Activated naive CD4-positive, alpha-beta T cell (primary cell): Measurements from ENCODE around the gene SBNO2.

Experiments used
- DNase-seq, 4 experiments: peaks; one replicate each; lab custom pipeline; 2025; lab: John Stamatoyannopoulos, UW

SBNO2 gene

DNA sequence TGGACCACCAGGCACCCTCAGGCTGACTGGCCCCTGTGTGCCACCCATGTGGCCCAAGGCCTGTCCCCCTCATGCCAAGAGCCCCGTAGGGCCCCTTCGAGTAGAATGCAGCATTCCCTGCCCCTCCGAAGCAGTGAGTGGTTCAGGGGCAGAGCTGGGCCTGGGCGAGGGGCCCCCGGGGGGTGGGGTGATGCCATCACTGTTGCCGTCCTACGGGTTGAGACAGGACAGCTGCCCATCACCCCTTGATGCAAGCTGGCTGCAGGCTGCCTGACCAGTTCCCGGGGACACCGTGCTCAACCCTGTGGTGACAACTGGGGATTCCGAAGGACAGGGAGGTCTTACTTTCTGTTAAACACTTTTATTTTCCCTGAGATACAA is 4.7 kb downstream of the SBNO2 start:
- no peak for DNase-seq

DNA sequence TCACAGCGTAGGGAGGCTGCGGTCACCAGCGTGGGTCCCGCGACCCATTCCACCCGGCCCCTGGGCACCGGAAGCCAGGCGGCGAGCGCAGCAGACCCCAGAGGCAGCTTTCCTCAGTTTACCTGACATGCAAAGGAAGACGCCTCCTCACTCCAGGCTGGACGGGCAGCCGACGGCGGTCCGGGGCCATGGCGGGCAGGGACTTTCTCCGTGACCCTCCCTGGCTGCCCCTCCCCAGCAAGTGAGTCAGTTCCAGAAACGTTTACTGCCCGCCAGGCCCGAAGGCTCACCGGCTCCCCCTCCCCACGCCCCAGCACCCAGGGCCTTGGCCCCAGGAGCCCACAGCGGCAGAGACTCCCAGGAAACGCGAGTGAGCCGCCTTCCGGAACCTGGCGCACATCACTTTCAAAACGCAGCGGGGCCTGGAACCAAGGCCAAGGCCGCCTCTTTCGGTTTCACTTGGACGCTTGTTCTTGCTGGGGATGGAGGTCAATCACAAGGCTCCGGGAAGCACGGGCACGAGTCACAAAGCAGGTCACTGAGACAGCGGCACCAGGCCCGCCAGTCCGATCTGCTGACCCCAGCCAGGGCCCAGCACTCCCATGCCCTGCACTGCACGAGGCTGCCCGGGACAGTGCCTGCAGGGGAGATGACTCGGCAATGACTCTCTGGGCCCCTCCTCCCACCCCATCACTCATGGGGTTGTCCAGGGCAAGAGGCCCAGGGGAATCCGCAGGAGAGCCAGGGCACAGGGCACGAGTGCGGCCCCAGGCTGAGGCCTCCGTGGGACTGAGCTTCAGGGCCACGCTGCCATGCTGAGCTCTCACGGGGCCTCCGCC is 5.3 kb downstream of the SBNO2 start:
- no peak for DNase-seq

DNA sequence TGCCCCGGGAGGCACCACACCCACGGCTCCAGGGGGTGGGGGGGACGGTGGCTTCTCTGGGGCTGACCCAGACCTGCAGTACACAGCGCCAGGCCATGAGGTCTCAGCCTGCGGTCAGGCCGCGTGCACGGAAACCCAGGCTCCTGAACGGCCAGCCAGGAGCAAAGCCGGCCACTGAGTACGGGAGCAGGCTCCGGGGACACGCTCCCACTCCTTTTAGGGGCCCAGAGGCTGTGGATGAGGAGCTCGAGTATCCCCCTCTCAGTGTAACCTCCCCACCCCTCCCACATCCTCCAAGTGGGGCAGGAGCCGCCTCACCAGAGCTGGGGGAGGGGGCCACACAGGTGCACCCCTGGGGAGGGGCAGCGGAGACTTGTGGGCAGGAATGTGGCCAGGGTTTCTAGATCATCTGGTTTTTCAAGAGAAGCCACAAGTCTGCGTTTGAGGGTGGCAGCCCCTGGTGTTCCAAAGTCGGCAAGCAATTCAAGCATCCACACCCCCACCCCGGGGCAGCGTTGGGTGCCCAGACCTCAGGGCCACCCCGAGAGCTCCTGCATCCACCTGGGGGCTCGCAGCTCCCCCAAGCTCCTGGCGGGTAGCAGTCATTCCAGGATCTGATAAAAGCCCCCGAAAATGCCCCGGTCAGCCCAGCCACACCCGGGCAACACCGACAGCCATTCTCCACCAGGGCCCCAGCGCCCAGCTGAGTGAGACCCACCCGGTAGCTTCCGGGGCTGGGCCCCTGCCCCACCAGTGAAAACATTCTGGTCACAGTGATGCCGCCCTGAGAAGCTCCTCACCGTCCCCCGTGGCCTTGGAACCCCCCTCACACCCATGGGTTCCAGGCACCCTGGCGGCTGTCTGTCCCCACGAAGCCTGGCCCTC is 6.1 kb downstream of the SBNO2 start:
- DNase-seq: no peak

DNA sequence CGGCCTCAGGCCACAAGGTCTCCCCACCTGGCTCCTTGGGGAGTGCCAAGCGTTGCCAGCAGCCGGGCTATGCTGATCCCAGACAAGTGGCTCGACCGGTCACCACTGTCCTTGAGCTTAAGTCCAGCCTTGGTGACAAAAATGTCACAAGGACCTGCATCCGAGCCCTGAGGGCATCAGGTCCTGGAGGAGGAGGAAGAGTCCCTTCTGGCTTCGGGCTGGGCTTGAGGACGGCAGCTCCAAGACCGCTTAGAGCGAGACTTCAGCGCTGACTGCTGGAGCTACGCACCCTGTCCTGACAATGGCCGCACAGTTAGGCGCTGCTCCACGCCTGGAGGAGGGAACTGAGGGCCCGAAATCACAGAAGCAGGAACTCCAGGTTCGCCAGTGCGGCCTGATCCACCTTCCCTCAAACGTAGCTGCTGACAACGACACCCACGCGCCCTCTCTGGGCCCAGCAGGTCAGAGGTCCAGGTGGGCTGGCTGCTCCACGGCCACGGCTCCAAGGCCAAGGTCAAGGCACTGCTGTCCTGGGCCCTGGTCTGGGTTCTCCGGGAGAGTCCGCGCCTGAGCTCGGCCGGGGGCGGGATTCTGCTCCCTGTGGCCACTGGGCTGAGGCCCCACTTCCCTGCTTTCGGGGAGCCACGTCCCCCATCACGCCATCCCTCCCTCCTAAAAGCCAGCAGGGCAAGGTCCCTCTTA is 7.0 kb downstream of the SBNO2 start:
- DNase-seq: no peak

DNA sequence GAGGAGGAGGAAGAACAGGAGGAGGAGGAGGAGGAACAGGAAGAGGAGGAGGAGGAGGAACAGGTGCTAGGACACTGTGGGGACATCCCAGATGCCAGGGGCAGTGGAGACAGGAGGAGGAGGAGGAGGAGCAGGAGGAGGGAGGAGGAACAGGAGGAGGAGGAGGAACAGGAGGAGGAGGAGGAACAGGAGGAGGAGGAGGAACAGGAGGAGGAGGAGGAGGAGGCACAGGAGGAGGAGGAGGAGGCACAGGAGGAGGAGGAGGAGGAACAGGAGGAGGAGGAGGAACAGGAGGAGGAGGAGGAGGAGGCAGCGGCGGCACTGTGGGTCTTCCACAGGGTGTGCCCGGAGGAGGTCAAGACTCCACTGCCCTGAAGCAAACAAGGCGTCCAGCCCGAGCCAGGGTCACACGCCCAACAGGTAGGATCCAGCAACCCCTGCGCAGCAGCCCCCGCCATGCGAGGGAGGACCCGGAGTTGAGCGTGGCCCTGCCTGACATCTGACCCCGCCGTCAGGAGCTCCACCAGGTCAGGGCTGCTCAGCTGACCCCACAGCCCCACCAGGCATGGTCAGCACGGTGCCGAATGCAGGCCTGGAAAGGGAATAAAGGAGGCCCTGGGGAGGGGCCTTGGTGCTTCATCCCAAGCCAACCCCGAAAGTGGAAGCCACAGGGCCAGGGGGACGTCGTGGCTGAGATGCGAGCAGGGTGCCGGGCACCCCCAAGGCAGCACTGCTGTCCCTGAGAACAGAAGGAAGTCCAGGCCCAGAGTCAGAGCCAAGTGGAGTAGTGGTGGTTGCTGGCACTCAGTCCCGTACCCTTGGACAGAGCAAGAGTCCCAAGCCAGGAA is 9.2 kb downstream of the SBNO2 start:
- DNase-seq: no peak

DNA sequence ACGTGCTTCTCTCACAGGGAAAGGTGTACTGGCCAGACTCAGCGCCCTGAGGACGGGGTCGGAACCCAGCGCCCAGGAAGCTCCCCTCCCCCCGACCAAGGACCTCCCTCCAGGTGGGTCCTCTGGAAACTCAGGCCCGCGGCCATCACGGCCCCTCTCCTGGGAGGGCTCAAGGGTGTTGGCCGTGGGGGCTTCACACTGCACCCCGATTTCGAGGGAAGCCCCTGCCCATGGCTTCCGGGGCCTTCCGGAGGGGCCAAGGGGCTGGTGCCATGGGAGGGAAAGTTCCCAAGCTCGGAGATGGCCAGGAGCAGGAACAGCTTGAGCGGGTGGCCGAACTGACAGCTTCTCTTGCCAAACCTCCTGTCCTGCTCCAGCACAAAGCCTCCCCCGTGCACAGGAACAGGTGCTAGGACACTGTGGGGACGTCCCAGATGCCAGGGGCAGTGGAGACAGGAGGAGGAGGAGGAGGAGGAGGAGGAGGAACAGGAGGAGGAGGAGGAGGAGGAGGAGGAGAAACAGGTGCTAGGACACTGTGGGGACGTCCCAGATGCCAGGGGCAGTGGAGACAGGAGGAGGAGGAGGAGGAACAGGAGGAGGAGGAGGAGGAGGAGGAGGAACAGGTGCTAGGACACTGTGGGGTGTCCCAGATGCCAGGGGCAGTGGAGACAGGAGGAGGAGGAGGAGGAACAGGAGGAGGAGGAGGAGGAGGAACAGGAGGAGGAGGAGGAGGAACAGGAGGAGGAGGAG is 10.0 kb downstream of the SBNO2 start:
- DNase-seq: no peak

DNA sequence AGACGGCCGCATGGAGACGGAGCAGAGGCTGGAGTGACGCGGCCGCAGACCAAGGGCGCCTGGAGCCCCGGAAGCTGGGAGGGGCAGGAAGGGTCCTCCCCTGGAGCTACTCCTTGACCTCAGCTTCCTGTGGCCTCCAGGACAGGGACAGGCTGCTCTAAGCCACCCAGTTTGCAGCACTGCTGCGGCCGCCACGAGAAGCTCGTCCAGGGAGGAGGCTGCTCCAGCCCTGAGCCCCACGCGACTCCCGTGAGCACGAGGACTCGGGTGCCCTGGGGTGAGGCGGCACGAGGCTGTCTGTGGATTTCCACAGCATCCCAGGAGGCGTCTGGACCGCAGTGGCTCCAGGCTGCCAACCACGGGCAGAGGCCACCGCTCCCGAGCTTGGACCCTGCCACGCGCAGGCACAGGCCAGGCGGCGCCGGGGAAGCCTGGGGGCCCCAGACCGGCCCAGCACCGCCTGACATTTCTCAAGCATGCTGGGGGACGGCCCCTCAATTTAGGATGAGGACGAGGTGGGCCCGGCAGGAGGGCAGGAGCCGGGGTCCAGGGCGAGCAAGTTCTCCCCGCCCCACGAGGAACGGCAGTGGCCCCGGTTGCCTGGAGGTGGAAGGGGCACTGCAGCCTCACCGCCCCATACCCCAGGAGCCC is 10.7 kb downstream of the SBNO2 start:
- DNase-seq: no peak

DNA sequence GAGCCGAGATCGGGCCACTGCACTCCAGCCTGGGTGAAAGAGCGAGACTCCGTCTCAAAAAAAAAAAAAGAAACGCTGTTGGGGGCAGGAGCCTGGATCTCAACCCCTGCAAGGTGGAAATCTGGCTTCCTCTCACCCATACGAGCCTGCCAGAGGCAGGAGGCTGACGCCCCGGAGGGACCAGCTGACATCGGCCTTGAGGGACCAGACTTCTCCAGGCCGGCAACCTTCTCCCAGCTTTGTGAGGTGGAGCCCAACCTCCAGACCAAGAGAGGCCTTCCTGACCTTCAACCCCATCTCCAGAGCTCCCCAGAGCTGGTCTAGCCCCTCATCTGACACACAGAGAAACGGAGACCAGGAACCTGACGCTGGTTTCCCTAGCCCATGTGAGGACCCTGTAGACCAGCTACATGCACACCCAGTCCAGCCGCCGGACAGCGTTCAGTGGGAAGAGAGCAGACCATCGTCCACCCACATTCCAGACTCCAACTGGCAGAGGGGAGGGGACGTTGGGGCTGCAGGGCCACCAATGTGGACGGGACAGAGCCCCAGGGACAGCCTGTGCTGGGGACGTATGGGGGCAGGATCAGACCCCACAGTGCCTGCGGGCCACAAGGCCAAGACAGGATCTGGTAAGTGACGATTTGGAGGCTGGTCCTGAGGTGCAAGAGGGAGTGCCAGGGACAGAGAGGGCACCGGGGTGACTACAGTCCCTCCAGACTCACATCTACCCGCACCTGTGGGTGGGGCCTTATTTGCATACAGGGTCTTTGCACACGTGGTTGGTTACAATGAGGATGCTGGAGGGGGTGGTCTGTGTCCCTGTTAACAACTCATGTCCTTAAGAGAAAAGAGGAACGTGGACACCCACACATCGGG is 11.4 kb downstream of the SBNO2 start:
- DNase-seq: no peak

DNA sequence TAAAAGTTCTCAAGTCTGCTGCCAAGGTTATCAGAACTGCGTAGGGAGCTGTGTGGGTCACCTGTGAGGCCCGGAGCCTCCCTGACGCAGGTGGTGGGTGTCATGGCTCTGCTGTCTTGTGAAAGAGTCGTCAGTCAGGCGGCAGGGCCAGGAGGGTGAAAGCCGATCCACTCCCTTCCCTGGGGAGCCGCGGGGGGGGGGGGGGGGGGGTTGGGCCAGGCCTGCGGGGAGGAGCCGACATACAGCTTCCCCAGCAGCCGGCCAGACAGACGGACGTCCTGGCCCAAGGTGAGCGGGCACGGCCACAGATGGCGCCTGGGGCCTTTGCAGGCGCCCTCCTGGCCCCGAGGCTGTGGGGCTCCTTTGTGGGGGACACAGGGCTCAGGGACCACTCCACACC is 12.4 kb downstream of the SBNO2 start:
- no peak for DNase-seq

DNA sequence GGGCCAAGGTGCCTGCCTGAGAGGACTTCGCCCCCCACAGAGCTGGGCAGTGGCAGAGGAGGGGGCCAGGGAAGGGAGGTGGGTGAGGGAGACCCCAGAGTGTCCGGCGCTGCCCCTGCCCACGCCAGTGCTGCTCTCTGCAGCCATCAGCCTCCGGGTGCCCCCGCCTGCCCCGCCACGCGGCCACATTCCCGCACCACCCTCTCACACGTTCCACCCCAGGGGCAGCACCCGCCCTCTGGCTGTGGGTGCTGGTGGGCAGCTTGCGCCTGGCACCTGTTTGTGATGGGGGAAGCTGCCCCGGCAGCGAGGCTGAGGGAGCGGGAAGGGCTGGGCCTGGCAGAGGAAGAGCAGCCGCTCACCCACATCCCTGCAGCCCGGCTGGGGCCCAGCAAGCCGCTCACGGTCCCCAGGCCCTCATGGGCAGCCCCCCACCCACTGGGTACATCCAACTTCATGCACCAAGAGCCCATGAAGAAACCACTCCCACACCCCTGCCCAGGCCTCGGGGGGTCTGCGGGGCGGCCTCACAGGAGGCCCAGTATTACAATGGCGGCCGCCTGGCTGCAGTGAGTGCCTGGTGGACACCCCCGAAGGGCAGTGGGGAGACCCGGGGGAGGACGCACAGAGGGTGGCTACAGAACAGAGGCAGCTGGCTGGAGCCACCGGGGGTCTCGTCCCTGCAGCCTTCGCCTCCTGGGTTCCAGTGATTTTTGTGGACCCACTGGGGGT is 14.0 kb downstream of the SBNO2 start:
- no peak for DNase-seq

DNA sequence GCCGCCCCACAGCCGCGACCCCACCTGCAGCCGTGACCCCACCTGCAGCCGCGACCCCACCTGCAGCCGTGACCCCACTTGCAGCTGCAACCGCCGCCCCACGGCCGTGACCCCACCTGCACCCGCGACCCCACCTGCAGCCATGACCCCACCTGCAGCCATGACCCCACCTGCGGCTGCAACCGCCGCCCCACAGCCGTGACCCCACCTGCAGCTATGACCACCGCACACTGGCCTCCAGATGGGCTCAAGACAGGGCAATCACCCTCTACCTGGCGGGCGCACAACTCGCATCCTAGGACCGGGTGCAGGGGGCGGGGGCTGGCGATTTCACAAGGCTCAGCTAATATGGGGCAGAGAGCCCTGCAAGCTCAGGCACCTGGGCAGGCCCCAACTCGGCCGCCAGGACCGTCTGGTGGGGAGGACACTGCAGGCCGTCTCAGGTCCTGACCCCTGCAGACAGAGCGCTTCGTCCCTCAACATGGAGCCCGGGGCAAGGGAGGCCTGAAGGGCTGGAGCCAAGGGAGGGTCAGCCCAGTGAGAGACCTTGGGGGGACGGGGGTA is 15.1 kb downstream of the SBNO2 start:
- DNase-seq: no peak

DNA sequence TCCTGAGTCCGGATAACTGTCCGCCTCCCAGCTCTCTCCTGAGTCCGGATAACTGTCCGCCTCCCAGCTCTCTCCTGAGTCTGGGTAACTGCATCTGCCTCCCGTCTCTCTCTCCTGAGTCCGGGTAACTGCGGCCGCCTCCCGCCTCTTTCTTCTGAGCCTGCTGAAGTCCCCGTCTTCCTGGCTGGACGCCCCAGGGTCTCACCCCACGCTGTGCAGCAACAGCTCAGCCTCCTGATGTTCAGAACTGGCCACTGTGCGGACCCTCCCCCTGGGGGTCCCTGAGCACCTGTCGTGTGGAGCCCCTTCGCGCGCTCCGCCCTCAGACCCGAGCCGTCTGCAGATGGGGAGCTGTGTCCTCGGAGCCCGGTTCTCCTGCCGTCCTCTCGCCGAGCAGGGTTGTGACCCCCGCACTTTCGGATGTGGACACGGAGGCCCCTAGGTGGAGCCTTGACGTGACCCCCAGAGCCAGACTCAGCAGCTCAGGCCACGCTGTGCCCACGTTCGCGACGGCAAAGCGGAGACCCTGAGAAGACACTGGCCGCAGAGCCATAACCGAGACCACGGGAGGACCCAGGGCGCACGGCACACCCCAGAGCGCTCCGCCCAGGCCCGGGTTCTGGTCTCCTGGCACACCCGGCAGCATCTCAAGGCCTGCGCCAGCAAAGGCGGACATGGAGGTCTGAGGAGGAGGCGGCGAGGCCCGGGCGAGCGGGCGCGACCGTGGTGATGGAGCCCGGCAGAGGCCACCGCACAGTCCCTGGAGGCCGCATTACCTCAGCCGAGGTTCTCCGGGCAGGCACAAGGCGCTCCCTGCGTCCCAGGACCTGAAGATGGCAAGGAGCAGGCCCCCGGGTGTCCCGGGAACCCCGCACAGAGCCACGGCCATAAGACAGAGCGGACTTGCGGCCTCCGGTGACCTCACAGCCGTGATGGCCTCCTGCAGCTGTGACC is 15.9 kb downstream of the SBNO2 start:
- no peak for DNase-seq

DNA sequence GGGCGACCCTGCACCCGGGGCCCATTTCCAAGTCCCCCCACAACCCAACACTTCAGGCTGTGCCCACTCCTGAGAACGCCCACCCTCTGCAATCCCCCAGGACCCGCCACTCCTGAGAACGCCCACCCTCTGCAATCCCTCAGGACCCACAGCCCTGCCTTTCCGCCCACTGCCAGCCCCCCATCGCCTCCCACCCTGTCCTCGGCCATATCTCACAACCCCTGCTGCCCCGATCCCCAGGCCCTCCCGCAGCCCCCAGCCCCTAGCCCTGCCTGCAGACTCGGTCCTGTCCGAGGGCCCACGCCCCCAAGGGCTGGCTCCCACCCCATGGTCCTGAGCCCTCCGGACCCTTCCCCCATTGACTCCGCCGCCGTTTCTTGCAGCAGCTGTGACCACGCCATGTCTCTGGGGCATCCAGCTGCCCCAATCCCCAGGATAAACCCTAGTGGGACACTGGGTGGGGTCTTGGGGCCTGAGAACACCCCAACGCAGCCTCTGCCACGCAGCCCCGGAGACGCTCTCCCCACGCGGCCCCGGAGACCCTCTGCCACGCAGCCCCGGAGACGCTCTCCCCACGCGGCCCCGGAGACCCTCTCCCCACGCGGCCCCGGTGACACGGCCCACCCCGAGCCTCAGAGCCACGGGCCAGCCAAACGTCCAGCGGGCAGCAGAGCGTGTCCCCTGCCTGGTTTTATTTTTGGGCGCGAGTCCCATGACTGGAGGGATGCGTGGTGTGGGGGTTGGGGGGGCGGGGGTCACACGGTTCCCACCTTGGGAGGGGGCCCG is 17.0 kb downstream of the SBNO2 start:
- DNase-seq: no peak

DNA sequence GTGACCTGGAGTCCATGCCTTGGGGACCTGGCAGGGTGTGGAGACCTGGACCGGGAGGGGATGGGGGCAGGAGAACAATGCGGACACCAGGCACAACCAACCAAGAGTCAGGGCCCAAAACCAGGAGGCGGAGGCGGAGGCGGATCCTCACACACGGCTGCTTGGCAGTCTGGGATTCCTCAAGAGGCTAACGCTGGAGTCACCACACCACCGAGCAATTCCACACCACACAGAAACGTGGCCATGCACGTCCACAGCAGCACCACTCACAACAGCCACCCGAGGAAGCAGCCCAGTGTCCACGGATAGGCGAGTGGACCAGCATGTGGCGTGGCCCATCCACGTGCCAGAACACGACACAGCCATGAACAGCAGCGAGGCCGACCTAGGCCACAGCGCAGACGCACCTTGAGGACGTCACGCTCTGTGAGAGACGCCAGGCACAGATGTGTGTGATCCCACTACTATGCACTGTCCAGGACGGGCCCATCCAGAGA is 17.7 kb downstream of the SBNO2 start:
- DNase-seq: no peak

DNA sequence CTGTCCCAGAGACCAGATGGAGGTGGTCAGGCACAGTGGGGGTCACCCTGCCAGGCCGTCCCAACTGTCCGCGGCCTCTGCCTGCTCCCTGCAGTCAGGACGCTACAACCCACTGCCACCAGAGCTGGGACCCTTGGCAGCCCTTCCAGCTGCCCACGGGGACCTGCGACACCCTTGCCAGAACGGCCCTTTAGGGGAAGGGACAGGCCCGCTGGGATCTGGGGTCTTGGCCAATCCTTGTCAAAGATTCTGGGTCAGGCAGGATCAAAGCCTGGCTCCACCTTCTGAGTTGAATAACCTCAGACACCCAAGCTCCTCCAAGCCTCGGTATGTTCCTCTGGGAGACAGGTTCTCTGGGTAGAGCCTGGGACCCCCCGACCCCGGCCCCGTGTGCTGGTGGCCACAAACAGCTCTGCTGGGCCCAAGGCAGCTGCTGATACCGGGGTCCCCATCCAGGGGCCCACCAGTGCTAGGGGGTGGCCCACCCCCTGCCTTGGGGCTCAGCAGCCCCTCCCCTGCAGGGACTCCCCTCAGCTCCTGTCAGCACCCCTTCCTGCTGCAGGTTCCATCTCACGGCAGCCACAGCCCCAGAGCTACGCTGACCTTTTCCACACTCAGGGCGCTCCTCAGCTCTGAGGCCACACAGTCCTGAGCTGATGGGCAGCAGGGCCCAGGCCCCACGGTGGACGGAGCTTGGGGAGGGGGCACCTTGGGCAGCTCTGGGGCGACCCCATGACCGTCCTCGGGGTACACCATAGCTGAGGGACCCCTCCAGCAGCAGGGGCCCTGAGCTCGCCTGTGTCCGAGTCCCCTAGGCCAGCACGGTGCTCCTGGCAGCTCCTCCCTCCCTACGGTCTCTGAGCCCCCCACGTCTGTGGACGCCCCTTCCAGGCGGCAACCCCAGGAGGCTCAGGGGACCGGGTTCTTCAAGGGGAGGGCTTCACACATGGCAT is 18.4 kb downstream of the SBNO2 start:
- DNase-seq: no peak
